ENCODE measurements around the gene INPP5A. TPM values are rescaled to one million over a fixed set of nuclear protein-coding genes. Genes with fewer than 3 reads are reported as not detected.
"Not testable (repeated sequence)": the region's sequence is repeated elsewhere in the genome, so short reads cannot be mapped to it uniquely, and the experiment has no call there.

INPP5A gene
- total and polyA plus RNA-seq, 10 of the 15 experiments (the other 5 are each of a cell fraction or from before 2014, with no cell fraction given): 0.52 to 15.0 (median 6.3) TPM

DNA sequence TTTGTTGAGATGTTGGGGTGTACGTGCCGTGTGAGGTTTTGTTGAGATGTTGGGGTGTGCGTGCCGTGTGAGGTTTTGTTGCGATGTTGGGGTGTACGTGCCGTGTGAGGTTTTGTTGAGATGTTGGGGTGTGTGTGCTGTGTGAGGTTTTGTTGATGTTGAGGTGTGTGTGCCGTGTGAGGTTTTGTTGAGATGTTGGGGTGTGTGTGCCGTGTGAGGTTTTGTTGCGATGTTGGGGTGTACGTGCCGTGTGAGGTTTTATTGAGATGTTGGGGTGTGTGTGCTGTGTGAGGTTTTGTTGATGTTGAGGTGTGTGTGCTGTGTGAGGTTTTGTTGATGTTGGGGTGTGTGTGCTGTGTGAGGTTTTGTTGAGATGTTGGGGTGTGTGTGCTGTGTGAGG, 35.4 kb downstream of the INPP5A start:
- FAIRE-seq; ATAC-seq; H3K27me3 ChIP-seq (replicated peaks in 1 of 2; ENCODE audit: control insufficient read depth in 2 of 2, insufficient read depth in 2 of 2, low read length in 1 of 2); H3K36me3 ChIP-seq (ENCODE audit: control insufficient read depth in 2 of 2, insufficient read depth in 2 of 2, low read length in 1 of 2); H3K9me3 ChIP-seq (replicated peaks; ENCODE audit: control insufficient read depth, insufficient read depth, low read length); H3K27ac ChIP-seq (ENCODE audit: control insufficient read depth, insufficient read depth); H4K20me1 ChIP-seq (ENCODE audit: control insufficient read depth, insufficient read depth); BruUV-seq (replicated peaks); H3K9ac ChIP-seq (ENCODE audit: control insufficient read depth, insufficient read depth, low read length); H3K4me3 ChIP-seq; H3K79me2 ChIP-seq (ENCODE audit: control insufficient read depth, insufficient read depth, low read length); H2AFZ ChIP-seq (ENCODE audit: control insufficient read depth, low read depth, low read length); in situ Hi-C loops (cut with MboI); DNase-seq (ENCODE audit: low read depth, low spot score): not testable (repeated sequence)
- WGBS (ENCODE audit: insufficient coverage, insufficient replicate concordance, low lambda C conversion rate, missing lambda C conversion rate): 99% methylated on average over 12 of the region's 12 CpGs
- peak overlapping the region; percentile 64; the same call in 1 of the 2 replicates for H3K4me2 ChIP-seq (ENCODE audit: control insufficient read depth, insufficient read depth)
- peaks cover 49% of the 10 kb centered on the region for H3K4me1 ChIP-seq (ENCODE audit: control insufficient read depth, insufficient read depth, low read length)
- TF ChIP-seq MLLT1 (IDR thresholded peaks at IDR 0.05): peak; percentile 99
- intact Hi-C loops (cut with micrococcal nuclease; ENCODE audit: unreplicated experiment): loop anchor here (1.0 to 10.0 kb wide), 5 partner anchors 9 to 248 kb away; partner anchors contain the start of gene INPP5A
- ChIA-PET CTCF (interaction anchor here (1.0 to 3.3 kb wide), 4 partner anchors 11 to 113 kb away, joined by 4 to 27 read pairs (median 6); no protein-coding TSS in a partner anchor), RAD21 (ENCODE audit: unreplicated experiment) (interaction anchor here (0.7 to 3.6 kb wide), 6 partner anchors 9 to 806 kb away, joined by 3 to 91 read pairs (median 12); partner anchors contain the start of gene PAOX), SMC1A (ENCODE audit: uncharacterized antibody, unreplicated experiment) (interaction anchor here (1.2 to 3.5 kb wide), 6 partner anchors 15 to 113 kb away, joined by 5 to 62 read pairs (median 21); no protein-coding TSS in a partner anchor), POLR2A (interaction anchor here (2.1 to 3.2 kb wide), 4 partner anchors 10 to 32 kb away, joined by 8 to 29 read pairs (median 19); no protein-coding TSS in a partner anchor)

DNA sequence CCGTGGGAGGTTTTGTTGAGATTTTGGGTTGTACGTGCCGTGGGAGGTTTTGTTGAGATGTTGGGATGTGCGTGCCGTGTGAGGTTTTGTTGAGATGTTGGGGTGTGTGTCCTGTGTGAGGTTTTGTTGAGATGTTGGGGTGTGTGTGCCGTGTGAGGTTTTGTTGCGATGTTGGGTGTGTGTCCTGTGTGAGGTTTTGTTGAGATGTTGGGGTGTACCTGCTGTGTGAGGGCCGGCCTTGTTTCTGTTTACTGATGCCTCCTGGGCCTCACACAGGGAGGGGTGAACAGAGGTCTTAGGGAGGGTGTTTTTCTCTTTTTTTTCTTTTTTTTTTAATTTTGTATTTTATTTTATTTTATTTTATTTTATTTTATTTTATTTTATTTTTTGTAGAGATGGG, 36.7 kb downstream of the INPP5A start:
- ChIA-PET CTCF (interaction anchor here (1.5 kb wide), 2 partner anchors 9 to 14 kb away, joined by 3 to 4 read pairs; no protein-coding TSS in a partner anchor), POLR2A (interaction anchor here (0.7 to 1.5 kb wide), 3 partner anchors 13 to 19 kb away, joined by 3 to 7 read pairs (median 3); no protein-coding TSS in a partner anchor), RAD21 (ENCODE audit: unreplicated experiment) (interaction anchor here (1.9 to 2.8 kb wide), 4 partner anchors 19 to 115 kb away, joined by 10 to 25 read pairs (median 18); no protein-coding TSS in a partner anchor), SMC1A (ENCODE audit: uncharacterized antibody, unreplicated experiment) (interaction anchor here (1.0 to 2.9 kb wide), 9 partner anchors 9 to 62 kb away, joined by 3 to 27 read pairs (median 4); no protein-coding TSS in a partner anchor)
- H3K4me2 ChIP-seq (ENCODE audit: control insufficient read depth, insufficient read depth): peak overlapping the region; percentile 75; the same call in 1 of the 2 replicates
- H3K4me1 ChIP-seq (ENCODE audit: control insufficient read depth, insufficient read depth, low read length): peaks cover 49% of the 10 kb centered on the region
- no peak for TF ChIP-seq KDM1A (IDR thresholded peaks at IDR 0.05; ENCODE audit: borderline replicate concordance)
- peak; percentile 38; the same call in 1 of the 2 replicates for TF ChIP-seq MLLT1 (IDR thresholded peaks at IDR 0.05)
- no peak for TF ChIP-seq WRNIP1 (IDR thresholded peaks at IDR 0.05; ENCODE audit: borderline replicate concordance, low read depth, low read length)
- peak; percentile 26; the same call in 1 of the 2 replicates for TF ChIP-seq HDGF (IDR thresholded peaks at IDR 0.05)
- no peak for TF ChIP-seq NKRF (conservative IDR thresholded peaks at IDR 0.05)
- TF ChIP-seq BHLHE40 (IDR thresholded peaks at IDR 0.05; ENCODE audit: borderline replicate concordance in 1 of 2, low read depth in 2 of 2, low read length in 1 of 2): no peak
- H3K79me2 ChIP-seq (ENCODE audit: control insufficient read depth, insufficient read depth, low read length): peaks cover 4% of the 10 kb centered on the region
- no peak for DNase-seq (ENCODE audit: low read depth, low spot score)
- no peak overlapping the region for H2AFZ ChIP-seq (ENCODE audit: control insufficient read depth, low read depth, low read length)
- no peak overlapping the region for H3K9ac ChIP-seq (ENCODE audit: control insufficient read depth, insufficient read depth, low read length)
- no peaks in the 10 kb centered on the region for H4K20me1 ChIP-seq (ENCODE audit: control insufficient read depth, insufficient read depth)
- no TSS peak for BruUV-seq (replicated peaks)
- H3K27ac ChIP-seq (ENCODE audit: control insufficient read depth, insufficient read depth): no peak overlapping the region; the same call in 1 of the 2 replicates
- FAIRE-seq: no peak
- in situ Hi-C loops (cut with MboI) (no loop called here), intact Hi-C loops (cut with micrococcal nuclease; ENCODE audit: unreplicated experiment) (loop anchor here (2.0 to 10.0 kb wide), 2 partner anchors 15 to 249 kb away; no protein-coding TSS in a partner anchor)
- H3K27me3 ChIP-seq (replicated peaks in 1 of 2; ENCODE audit: control insufficient read depth in 2 of 2, insufficient read depth in 2 of 2, low read length in 1 of 2): no peaks in the 10 kb centered on the region
- no peak overlapping the region for H3K4me3 ChIP-seq
- H3K9me3 ChIP-seq (replicated peaks; ENCODE audit: control insufficient read depth, insufficient read depth, low read length): no peaks in the 10 kb centered on the region
- 97% methylated on average over 8 of the region's 8 CpGs for WGBS (ENCODE audit: insufficient coverage, insufficient replicate concordance, low lambda C conversion rate, missing lambda C conversion rate)
- no peak for ATAC-seq
- H3K36me3 ChIP-seq (ENCODE audit: control insufficient read depth in 2 of 2, insufficient read depth in 2 of 2, low read length in 1 of 2): no peaks in the 10 kb centered on the region; a peak in 1 of 4 replicates

Data from GM12878 (cell line).